ENCODE measurements around the gene PIK3C2B. TPM values are rescaled to one million over a fixed set of nuclear protein-coding genes. Genes with fewer than 3 reads are reported as not detected.

Gene PIK3C2B
- polyA plus RNA-seq, 2 donors = 7.8 to 14.2 TPM

DNA sequence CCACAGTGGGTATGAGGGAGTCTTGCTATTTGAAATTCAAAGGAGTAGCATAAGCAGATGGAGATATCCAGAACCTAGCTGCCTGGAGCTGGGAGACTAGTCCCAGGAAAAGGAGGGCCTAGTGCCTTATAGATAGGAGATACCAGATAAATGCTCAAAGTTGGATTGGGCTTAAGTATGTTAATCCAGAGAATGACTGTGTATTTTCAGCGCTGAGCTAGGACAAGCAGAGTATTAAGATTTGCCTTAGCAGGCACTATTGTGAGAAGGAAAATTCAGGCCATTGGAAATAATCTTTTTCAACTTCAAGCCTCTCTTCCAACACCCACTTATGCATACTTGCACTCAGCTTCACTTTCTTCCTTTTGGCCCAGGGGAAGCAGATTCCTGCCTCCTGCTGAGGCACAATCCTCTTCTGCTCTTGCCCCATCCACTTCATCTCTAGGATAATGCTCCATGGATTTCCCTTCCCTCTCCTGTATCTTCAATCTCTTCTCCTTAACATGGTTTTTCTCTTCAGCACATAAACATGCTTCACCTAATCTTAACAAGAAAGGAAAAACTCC, 21.1 kb downstream of the PIK3C2B start:
- no peak overlapping the region for H3K4me3 ChIP-seq (ENCODE audit: low read depth in 1 of 2, low read length in 2 of 2)
- WGBS, 2 donors = 70 to 86% methylated on average over 1 of the region's 1 CpG
- no peak overlapping the region for H3K27ac ChIP-seq (ENCODE audit: low read depth in 2 of 2, low read length in 1 of 2)

DNA sequence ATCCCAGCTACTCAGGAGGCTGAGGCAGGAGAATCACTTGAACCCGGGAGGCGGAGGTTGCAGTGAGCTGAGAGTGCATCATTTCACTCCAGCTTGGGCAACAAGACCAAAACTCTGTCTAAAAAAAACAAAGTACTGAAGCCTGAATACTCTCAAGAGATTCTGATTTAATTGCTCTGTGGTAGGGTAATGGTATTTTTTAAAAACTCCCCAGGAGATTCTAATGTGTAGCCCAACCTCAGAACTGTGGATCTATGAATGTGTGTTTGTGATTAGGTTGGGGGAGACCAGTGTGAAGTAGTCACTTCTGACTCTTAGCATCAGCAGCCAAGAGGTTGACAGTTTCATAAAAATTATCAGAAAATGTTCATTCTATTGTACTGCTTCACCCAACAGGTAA, 21.9 kb downstream of the PIK3C2B start:
- Histone ChIP-seq H3K9me3 (ENCODE audit: control insufficient read depth in 2 of 2, insufficient read depth in 1 of 2, low read depth in 1 of 2, low read length in 1 of 2) (no peaks in the 10 kb centered on the region), H3K4me1 (ENCODE audit: control insufficient read depth in 2 of 2, insufficient read depth in 2 of 2, low read length in 1 of 2) (peaks cover 4 to 8% of the 10 kb centered on the region in 2 donors), H3K36me3 (ENCODE audit: control insufficient read depth in 2 of 2, insufficient read depth in 2 of 2, low read length in 1 of 2) (peaks cover 0 to 16% of the 10 kb centered on the region in 2 donors), H3K4me3 (ENCODE audit: low read depth in 1 of 2, low read length in 2 of 2) (no peak overlapping the region), H3K27me3 (ENCODE audit: control insufficient read depth in 1 of 2, insufficient read depth in 2 of 2, low read length in 2 of 2) (no peaks in the 10 kb centered on the region), H3K27ac (ENCODE audit: low read depth in 2 of 2, low read length in 1 of 2) (no peak overlapping the region)
- WGBS, 2 donors = 93 to 94% methylated on average over 2 of the region's 2 CpGs

More for the DNA sequence above, 21.1 kb downstream of the PIK3C2B start:
- H3K36me3 ChIP-seq (ENCODE audit: control insufficient read depth in 2 of 2, insufficient read depth in 2 of 2, low read length in 1 of 2) = peaks cover 0 to 12% of the 10 kb centered on the region in 2 donors
- peaks cover 7 to 12% of the 10 kb centered on the region in 2 donors for H3K4me1 ChIP-seq (ENCODE audit: control insufficient read depth in 2 of 2, insufficient read depth in 2 of 2, low read length in 1 of 2)
- H3K27me3 ChIP-seq (ENCODE audit: control insufficient read depth in 1 of 2, insufficient read depth in 2 of 2, low read length in 2 of 2) = no peaks in the 10 kb centered on the region
- no peaks in the 10 kb centered on the region for H3K9me3 ChIP-seq (ENCODE audit: control insufficient read depth in 2 of 2, insufficient read depth in 1 of 2, low read depth in 1 of 2, low read length in 1 of 2)

DNA sequence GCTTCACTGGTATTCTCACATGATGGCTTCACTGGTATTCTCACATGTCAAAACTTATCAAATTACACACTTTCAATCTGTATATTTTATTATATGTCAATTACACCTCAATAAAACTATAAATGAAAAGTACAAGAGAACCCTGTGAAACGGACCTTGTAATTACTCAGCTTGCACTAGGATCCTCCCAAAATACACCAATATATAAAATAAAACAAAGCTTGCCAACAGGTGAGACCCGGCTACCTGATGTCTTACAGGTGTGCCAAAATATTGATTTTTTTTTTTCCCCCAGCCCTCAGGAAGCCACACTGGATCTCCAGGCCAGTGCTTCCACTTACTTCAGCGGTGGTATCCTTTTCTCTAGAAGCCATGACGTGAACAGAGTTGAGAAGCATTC, 22.9 kb downstream of the PIK3C2B start:
- no peaks in the 10 kb centered on the region for H3K27me3 ChIP-seq (ENCODE audit: control insufficient read depth in 1 of 2, insufficient read depth in 2 of 2, low read length in 2 of 2)
- 90 to 91% methylated on average over 4 of the region's 4 CpGs for WGBS, 2 donors
- peaks cover 2 to 3% of the 10 kb centered on the region in 2 donors for H3K4me1 ChIP-seq (ENCODE audit: control insufficient read depth in 2 of 2, insufficient read depth in 2 of 2, low read length in 1 of 2)
- H3K9me3 ChIP-seq (ENCODE audit: control insufficient read depth in 2 of 2, insufficient read depth in 1 of 2, low read depth in 1 of 2, low read length in 1 of 2) = no peaks in the 10 kb centered on the region
- no peak overlapping the region for H3K4me3 ChIP-seq (ENCODE audit: low read depth in 1 of 2, low read length in 2 of 2)
- H3K27ac ChIP-seq (ENCODE audit: low read depth in 2 of 2, low read length in 1 of 2) = no peak overlapping the region
- peaks cover 0 to 16% of the 10 kb centered on the region in 2 donors for H3K36me3 ChIP-seq (ENCODE audit: control insufficient read depth in 2 of 2, insufficient read depth in 2 of 2, low read length in 1 of 2)

DNA sequence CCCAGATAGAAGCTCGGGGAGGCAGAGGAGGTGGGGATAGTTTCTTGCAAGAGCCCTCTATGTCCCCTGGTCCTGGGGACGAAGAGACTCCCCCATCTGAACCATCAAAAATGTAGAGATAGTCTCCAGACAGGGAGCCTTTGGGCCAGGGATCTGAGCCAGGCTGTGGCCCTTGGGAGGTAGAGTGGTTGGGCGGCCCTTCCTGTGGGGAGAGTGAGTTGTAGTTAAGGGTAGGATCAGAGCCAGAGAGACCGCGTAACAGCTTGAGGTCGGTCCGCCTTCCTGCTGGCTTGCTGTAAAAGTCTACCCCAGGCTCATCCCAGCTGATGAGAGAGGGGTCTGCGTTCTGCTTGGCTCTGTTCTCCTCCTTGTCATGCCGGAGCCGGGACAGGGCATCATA, 25.3 kb downstream of the PIK3C2B start:
- 92 to 93% methylated on average over 9 to 10 of the region's 10 CpGs for WGBS, 2 donors
- H3K27ac ChIP-seq (ENCODE audit: low read depth in 2 of 2, low read length in 1 of 2) = no peak overlapping the region
- H3K27me3 ChIP-seq (ENCODE audit: control insufficient read depth in 1 of 2, insufficient read depth in 2 of 2, low read length in 2 of 2) = no peaks in the 10 kb centered on the region
- peaks cover 0 to 22% of the 10 kb centered on the region in 2 donors for H3K36me3 ChIP-seq (ENCODE audit: control insufficient read depth in 2 of 2, insufficient read depth in 2 of 2, low read length in 1 of 2)
- H3K4me1 ChIP-seq (ENCODE audit: control insufficient read depth in 2 of 2, insufficient read depth in 2 of 2, low read length in 1 of 2) = peaks cover 2 to 6% of the 10 kb centered on the region in 2 donors
- no peaks in the 10 kb centered on the region for H3K9me3 ChIP-seq (ENCODE audit: control insufficient read depth in 2 of 2, insufficient read depth in 1 of 2, low read depth in 1 of 2, low read length in 1 of 2)
- H3K4me3 ChIP-seq (ENCODE audit: low read depth in 1 of 2, low read length in 2 of 2) = no peak overlapping the region

DNA sequence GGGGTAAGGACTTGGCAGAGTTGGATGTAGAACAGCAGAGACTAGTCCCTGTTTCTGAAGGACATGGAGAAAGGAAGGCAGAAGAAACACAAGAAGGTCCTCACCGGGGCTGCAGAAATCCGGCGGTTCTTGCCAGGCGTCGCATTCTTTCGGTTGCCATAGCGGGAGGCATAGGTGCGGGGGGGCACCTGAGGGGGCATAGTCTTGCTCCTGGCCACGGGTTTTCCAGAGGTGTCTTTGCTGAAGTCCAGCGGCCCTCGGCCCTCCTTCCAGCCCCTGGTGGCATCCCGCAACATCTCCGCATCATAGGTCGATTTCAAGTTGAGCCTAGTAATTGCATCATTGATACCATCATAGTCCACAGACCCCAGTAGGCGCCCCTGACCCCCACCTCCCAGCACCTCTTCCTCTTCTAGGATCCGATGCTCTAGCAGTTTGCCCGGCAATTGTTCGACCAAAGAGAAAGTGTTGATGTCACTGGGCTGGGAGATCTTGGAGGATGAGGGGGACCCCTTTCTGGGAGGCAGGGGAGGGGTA, 25.8 kb downstream of the PIK3C2B start:
- H3K27ac ChIP-seq (ENCODE audit: low read depth in 2 of 2, low read length in 1 of 2) = peak overlapping the region in 1 of 2 donors; percentile 18
- 90% methylated on average over 18 of the region's 18 CpGs for WGBS, 2 donors
- H3K4me1 ChIP-seq (ENCODE audit: control insufficient read depth in 2 of 2, insufficient read depth in 2 of 2, low read length in 1 of 2) = peaks cover 2 to 6% of the 10 kb centered on the region in 2 donors
- H3K9me3 ChIP-seq (ENCODE audit: control insufficient read depth in 2 of 2, insufficient read depth in 1 of 2, low read depth in 1 of 2, low read length in 1 of 2) = no peaks in the 10 kb centered on the region
- peaks cover 0 to 26% of the 10 kb centered on the region in 2 donors for H3K36me3 ChIP-seq (ENCODE audit: control insufficient read depth in 2 of 2, insufficient read depth in 2 of 2, low read length in 1 of 2)
- H3K4me3 ChIP-seq (ENCODE audit: low read depth in 1 of 2, low read length in 2 of 2) = no peak overlapping the region
- H3K27me3 ChIP-seq (ENCODE audit: control insufficient read depth in 1 of 2, insufficient read depth in 2 of 2, low read length in 2 of 2) = no peaks in the 10 kb centered on the region

DNA sequence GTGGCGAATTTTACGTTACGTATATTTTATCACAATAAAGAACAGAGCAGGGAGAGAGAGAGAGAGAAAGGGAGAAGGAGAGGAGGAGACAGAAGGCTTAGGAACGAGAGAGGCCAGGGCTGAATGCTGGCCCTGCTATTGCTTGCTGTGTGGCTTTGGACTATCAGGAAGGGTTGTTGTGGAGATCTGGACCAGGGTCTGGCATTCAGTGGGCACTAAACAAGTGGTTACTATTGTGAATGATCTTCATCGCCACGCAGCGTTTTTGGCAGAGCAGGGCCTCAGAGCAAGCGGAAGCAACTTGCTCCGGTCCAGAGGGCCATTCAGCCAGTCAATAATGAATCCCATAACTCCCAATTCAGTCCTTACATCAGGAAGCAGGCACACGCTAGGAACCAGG, 26.4 kb downstream of the PIK3C2B start:
- Histone ChIP-seq H3K36me3 (ENCODE audit: control insufficient read depth in 2 of 2, insufficient read depth in 2 of 2, low read length in 1 of 2) (peaks cover 0 to 30% of the 10 kb centered on the region in 2 donors), H3K4me3 (ENCODE audit: low read depth in 1 of 2, low read length in 2 of 2) (no peak overlapping the region), H3K27ac (ENCODE audit: low read depth in 2 of 2, low read length in 1 of 2) (peak overlapping the region in 1 of 2 donors; percentile 18), H3K27me3 (ENCODE audit: control insufficient read depth in 1 of 2, insufficient read depth in 2 of 2, low read length in 2 of 2) (no peaks in the 10 kb centered on the region), H3K4me1 (ENCODE audit: control insufficient read depth in 2 of 2, insufficient read depth in 2 of 2, low read length in 1 of 2) (peaks cover 2 to 6% of the 10 kb centered on the region in 2 donors), H3K9me3 (ENCODE audit: control insufficient read depth in 2 of 2, insufficient read depth in 1 of 2, low read depth in 1 of 2, low read length in 1 of 2) (no peaks in the 10 kb centered on the region)
- WGBS, 2 donors = 89% methylated on average over 10 of the region's 10 CpGs

DNA sequence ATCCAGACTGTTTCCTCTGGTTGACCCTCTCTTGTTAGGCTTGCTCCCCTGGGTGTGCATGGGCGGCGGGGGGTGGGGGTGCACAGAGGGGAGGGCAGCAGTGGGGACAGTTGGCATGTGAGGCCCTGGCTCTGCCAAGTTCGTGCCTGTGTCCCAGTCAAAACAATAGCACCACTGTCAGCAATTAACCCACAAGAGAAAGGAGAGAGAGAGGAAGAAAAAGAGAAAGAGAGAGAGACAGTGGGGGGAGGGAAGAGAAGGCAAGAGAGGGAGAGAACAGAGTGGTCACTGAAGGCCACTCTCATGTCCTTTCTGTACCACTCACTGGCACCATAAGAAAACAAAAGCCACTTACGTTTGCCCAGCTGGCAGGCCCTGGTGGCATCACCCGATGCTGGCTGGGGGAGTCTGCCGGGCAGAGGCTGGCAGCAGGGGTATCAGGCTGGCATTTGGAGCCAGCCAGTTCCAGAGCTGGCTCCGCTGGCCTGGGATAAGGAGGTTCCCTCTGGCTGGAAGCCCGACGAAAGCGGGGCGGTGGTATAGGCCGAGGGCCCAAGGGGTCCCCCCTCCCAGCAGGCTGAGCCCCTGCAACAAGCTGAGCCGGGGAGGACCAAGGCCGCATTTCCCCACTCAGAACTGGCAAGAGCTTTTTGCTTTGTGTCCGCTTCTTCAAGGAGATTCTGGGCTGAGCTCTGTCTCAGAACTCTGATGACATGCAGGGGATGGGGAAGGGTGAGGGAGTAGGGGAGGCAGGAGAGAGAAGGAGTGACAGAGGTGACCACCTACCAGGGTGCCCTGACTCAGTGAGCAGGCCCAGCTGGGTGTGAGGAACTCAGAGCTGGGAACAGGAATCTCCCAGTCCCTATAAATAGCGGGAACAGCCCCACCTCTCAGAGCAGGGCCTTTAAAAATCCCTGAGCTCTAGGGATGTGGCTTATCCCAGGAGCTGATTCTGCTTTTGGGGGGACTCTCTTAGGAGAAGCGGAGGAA, 27.9 kb downstream of the PIK3C2B start:
- Histone ChIP-seq H3K27me3 (ENCODE audit: control insufficient read depth in 1 of 2, insufficient read depth in 2 of 2, low read length in 2 of 2) (no peaks in the 10 kb centered on the region), H3K36me3 (ENCODE audit: control insufficient read depth in 2 of 2, insufficient read depth in 2 of 2, low read length in 1 of 2) (peaks cover 0 to 31% of the 10 kb centered on the region in 2 donors), H3K4me3 (ENCODE audit: low read depth in 1 of 2, low read length in 2 of 2) (no peak overlapping the region), H3K4me1 (ENCODE audit: control insufficient read depth in 2 of 2, insufficient read depth in 2 of 2, low read length in 1 of 2) (peaks cover 2 to 6% of the 10 kb centered on the region in 2 donors), H3K9me3 (ENCODE audit: control insufficient read depth in 2 of 2, insufficient read depth in 1 of 2, low read depth in 1 of 2, low read length in 1 of 2) (no peaks in the 10 kb centered on the region), H3K27ac (ENCODE audit: low read depth in 2 of 2, low read length in 1 of 2) (no peak overlapping the region)
- WGBS, 2 donors = 70 to 77% methylated on average over 17 of the region's 17 CpGs

DNA sequence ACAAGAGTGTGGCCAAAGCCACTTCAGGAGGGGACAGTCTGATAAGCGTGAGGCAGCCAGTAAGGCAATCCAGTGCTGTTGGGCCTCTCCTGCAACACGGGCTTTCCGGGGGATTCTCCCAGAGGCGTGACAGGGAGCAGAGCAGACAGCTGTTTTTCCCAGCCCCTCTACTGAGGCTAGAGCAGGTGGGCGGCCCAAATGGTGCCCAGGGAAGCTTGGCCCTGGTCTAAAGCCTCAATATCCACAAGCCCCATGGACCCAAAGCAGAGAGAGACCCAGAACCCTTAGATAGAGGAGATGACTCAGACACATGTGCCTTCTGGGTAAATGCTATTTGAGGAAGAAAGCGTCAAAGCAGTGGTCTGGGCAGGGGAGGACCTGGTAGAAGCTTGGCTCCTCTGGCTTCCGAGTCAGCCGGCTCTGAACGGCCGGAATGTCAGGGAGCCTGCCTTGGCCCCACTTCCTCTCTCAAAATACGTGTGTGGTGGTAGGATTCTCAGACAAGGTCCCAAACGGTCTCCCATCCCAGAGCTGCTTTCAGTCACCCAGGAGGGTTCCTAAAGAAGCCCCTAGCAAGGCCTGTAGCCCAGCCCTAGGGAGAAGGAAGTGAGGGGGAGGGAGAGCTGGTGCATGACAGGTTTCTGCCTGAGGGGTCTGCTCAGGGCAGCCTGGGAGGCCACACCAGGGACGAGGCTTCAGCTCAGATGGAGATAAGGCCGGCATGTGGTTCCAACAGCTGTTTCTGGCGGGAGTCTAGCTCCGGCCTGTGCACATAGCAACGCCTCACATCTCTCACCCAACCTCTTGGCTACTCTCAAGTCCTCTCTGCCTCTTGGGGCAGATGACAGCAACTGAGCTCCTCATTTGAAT, 28.8 kb downstream of the PIK3C2B start:
- peaks cover 2 to 6% of the 10 kb centered on the region in 2 donors for H3K4me1 ChIP-seq (ENCODE audit: control insufficient read depth in 2 of 2, insufficient read depth in 2 of 2, low read length in 1 of 2)
- peak overlapping the region in 1 of 2 donors; percentile 50 for H3K27ac ChIP-seq (ENCODE audit: low read depth in 2 of 2, low read length in 1 of 2)
- peaks cover 0 to 31% of the 10 kb centered on the region in 2 donors for H3K36me3 ChIP-seq (ENCODE audit: control insufficient read depth in 2 of 2, insufficient read depth in 2 of 2, low read length in 1 of 2)
- H3K9me3 ChIP-seq (ENCODE audit: control insufficient read depth in 2 of 2, insufficient read depth in 1 of 2, low read depth in 1 of 2, low read length in 1 of 2) = no peaks in the 10 kb centered on the region
- H3K27me3 ChIP-seq (ENCODE audit: control insufficient read depth in 1 of 2, insufficient read depth in 2 of 2, low read length in 2 of 2) = no peaks in the 10 kb centered on the region
- 70 to 72% methylated on average over 16 to 17 of the region's 17 CpGs for WGBS, 2 donors
- no peak overlapping the region for H3K4me3 ChIP-seq (ENCODE audit: low read depth in 1 of 2, low read length in 2 of 2)

DNA sequence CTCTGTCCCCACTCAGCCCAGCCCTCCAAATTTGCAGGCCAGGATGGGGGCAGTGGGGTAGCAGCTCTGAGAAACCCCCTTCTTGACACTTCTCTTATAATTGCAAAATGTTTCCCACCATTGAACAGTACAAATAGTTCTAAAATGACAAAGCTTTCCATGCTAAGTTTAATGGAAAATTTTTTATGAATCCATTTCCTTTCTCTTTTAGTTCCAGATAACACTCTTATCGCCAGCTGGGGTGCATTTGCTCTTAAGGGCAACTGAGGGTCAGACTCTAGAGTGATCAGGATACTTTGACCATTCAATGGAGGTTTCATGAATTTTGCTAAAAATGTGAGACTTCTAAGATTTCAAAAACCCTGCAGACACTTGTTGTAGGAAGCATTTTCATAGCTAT, 29.9 kb downstream of the PIK3C2B start:
- 63 to 72% methylated on average over 1 of the region's 1 CpG for WGBS, 2 donors
- H3K4me1 ChIP-seq (ENCODE audit: control insufficient read depth in 2 of 2, insufficient read depth in 2 of 2, low read length in 1 of 2) = peaks cover 2 to 6% of the 10 kb centered on the region in 2 donors
- peaks cover 0 to 38% of the 10 kb centered on the region in 2 donors for H3K36me3 ChIP-seq (ENCODE audit: control insufficient read depth in 2 of 2, insufficient read depth in 2 of 2, low read length in 1 of 2)
- no peaks in the 10 kb centered on the region for H3K9me3 ChIP-seq (ENCODE audit: control insufficient read depth in 2 of 2, insufficient read depth in 1 of 2, low read depth in 1 of 2, low read length in 1 of 2)
- no peaks in the 10 kb centered on the region for H3K27me3 ChIP-seq (ENCODE audit: control insufficient read depth in 1 of 2, insufficient read depth in 2 of 2, low read length in 2 of 2)
- H3K27ac ChIP-seq (ENCODE audit: low read depth in 2 of 2, low read length in 1 of 2) = peak overlapping the region in 1 of 2 donors; percentile 14
- H3K4me3 ChIP-seq (ENCODE audit: low read depth in 1 of 2, low read length in 2 of 2) = no peak overlapping the region
